Liver (tissue), 3 donors: ENCODE data around the gene NBEAL2.

Experiments
- CTCF ChIP-seq: fragments of 150-350 bp; IDR thresholded peaks from 2 replicates; pipeline ENCODE4 v1.5.1; 2017; ENCODE audit warnings: improper control_type of control experiment, low read depth, low read length; ENCODE audit not compliant: missing input control
- EGR1 ChIP-seq, 2 donors: IDR thresholded peaks; 2 replicates each; pipeline ENCODE4 v1.6.1; 2016 to 2018; ENCODE audit warnings: antibody characterized with exemption in 2 of 2, low read depth in 2 of 2
- FOXA1 ChIP-seq: IDR thresholded peaks from 2 replicates; pipeline ENCODE4 v1.6.1; 2016; ENCODE audit warnings: antibody characterized with exemption
- GABPA ChIP-seq, 2 donors: IDR thresholded peaks in 1 of 2; conservative IDR thresholded peaks in 1 of 2; 2 replicates each; pipeline ENCODE4 v1.6.1; 2016; ENCODE audit warnings: antibody characterized with exemption in 2 of 2, mild to moderate bottlenecking in 1 of 2, moderate library complexity in 1 of 2
- HNF4A ChIP-seq, 2 donors: conservative IDR thresholded peaks; 2 replicates each; pipeline ENCODE4 v1.6.1; 2016; ENCODE audit warnings: antibody characterized with exemption in 2 of 2, mild to moderate bottlenecking in 2 of 2
- MAX ChIP-seq: IDR thresholded peaks from 2 replicates; pipeline ENCODE4 v1.6.1; 2016; ENCODE audit warnings: antibody characterized with exemption
- NR2F2 ChIP-seq: IDR thresholded peaks from 2 replicates; pipeline ENCODE4 v1.6.1; 2016; ENCODE audit warnings: antibody characterized with exemption
- RAD21 ChIP-seq, 2 donors: IDR thresholded peaks; 2 replicates each; pipeline ENCODE4 v1.6.1; 2016; ENCODE audit warnings: antibody characterized with exemption in 2 of 2, mild to moderate bottlenecking in 2 of 2
- REST ChIP-seq: IDR thresholded peaks from 2 replicates; pipeline ENCODE4 v1.6.1; 2016; ENCODE audit warnings: antibody characterized with exemption, mild to moderate bottlenecking
- RXRA ChIP-seq, 2 donors: IDR thresholded peaks; 2 replicates each; pipeline ENCODE4 v1.6.1; 2017 to 2018; ENCODE audit warnings: antibody characterized with exemption in 2 of 2, mild to moderate bottlenecking in 1 of 2
- SP1 ChIP-seq: IDR thresholded peaks from 2 replicates; pipeline ENCODE4 v1.6.1; 2018; ENCODE audit warnings: antibody characterized with exemption, mild to moderate bottlenecking
- TAF1 ChIP-seq: conservative IDR thresholded peaks from 2 replicates; pipeline ENCODE4 v1.6.1; 2016; ENCODE audit warnings: antibody characterized with exemption, mild to moderate bottlenecking
- YY1 ChIP-seq: IDR thresholded peaks from 2 replicates; pipeline ENCODE4 v1.6.1; 2016; ENCODE audit warnings: antibody characterized with exemption, mild to moderate bottlenecking
- TF ChIP-seq, protein P1 (sequence below): IDR thresholded peaks from 2 replicates; pipeline ENCODE4 v1.6.1; 2016; ENCODE audit warnings: antibody characterized with exemption
- donor health status: healthy.
- donor health status: healthy.

DNA sequence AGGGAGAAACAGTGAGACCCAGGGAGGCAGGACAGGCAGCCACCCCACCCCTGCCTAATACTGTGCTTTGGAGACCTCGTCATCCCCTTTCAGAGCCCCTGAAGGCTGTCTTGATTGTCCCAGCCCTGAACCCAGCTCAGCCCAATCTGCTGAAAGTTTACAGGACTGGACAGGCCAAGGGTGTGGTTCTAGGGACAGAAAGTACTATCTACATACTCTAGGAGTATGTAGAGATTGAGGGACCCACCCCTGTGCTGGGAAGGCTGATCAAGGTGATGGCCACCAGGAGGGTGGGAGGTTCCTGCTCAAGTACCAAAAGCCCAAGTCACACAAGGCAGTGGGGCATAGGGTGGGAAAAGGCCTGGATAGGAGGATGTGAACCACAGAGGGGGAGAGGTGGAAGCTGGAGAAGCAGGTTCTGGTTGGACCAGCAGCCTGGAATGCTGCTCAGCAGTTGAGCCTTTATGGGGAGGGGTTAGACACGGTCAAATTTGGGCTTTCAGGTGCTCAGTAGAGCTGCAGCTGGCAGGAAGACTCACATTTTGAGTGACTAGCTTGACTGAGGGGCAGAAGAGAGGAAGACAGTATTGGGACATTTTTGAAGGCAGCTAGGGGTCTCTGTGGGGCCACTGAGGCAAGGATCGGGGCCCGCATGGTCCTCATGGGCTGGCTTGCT, 6.7 kb downstream of the NBEAL2 start:
- TF ChIP-seq CTCF: no peak
- TF ChIP-seq EGR1 (IDR thresholded peaks at IDR 0.05; ENCODE audit: low read depth in 2 of 2): no peak
- no peak for TF ChIP-seq SP1
- no peak for TF ChIP-seq TAF1
- no peak for TF ChIP-seq RXRA (IDR thresholded peaks at IDR 0.05)
- TF ChIP-seq YY1: no peak
- no peak for TF ChIP-seq REST
- no peak for TF ChIP-seq GABPA (IDR thresholded peaks at IDR 0.05 in 1 of 2, conservative IDR thresholded peaks at IDR 0.05 in 1 of 2)
- no peak for TF ChIP-seq MAX
- no peak for TF ChIP-seq RAD21 (IDR thresholded peaks at IDR 0.05)
- TF ChIP-seq, protein P1, sequence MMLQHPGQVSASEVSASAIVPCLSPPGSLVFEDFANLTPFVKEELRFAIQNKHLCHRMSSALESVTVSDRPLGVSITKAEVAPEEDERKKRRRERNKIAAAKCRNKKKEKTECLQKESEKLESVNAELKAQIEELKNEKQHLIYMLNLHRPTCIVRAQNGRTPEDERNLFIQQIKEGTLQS: no peak
- no peak for TF ChIP-seq HNF4A (conservative IDR thresholded peaks at IDR 0.05)
- TF ChIP-seq NR2F2: no peak
- no peak for TF ChIP-seq FOXA1
